HG03558 (cell line): ENCODE measurements around the gene ADAMTS13.
"Not testable (repeated sequence)": the region's sequence is repeated elsewhere in the genome, so short reads cannot be mapped to it uniquely, and the experiment has no call there.

Experiments
- ATAC-seq: cut with Tn5 transposase; IDR thresholded peaks from one replicate; pipeline ENCODE4 v1.9.1; 2021; ENCODE audit warnings: moderate number of reproducible peaks; ENCODE audit not compliant: unreplicated experiment; ENCODE audit errors: extremely low read depth

ADAMTS13 gene

GRCh38 chr9:133390713-133391112 lies 31.5 kb upstream of the ADAMTS13 start:
- ATAC-seq = no peak

DNA sequence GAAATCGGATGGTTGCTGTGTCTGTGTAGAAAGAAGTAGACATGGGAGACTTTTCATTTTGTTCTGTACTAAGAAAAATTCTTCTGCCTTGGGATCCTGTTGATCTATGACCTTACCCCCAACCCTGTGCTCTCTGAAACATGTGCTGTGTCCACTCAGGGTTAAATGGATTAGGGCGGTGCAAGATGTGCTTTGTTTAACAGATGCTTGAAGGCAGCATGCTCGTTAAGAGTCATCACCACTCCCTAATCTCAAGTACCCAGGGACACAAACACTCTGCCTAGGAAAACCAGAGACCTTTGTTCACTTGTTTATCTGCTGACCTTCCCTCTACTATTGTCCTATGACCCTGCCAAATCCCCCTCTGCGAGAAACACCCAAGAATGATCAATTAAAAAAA lies 30.7 kb upstream of the ADAMTS13 start:
- not testable (repeated sequence) for ATAC-seq

- ATAC-seq = not testable (repeated sequence)
Observed at GRCh38 chr9:133392308-133392707, 29.9 kb upstream of the ADAMTS13 start.

GRCh38 chr9:133393399-133393798 lies 28.8 kb upstream of the ADAMTS13 start:
- ATAC-seq = no peak

DNA sequence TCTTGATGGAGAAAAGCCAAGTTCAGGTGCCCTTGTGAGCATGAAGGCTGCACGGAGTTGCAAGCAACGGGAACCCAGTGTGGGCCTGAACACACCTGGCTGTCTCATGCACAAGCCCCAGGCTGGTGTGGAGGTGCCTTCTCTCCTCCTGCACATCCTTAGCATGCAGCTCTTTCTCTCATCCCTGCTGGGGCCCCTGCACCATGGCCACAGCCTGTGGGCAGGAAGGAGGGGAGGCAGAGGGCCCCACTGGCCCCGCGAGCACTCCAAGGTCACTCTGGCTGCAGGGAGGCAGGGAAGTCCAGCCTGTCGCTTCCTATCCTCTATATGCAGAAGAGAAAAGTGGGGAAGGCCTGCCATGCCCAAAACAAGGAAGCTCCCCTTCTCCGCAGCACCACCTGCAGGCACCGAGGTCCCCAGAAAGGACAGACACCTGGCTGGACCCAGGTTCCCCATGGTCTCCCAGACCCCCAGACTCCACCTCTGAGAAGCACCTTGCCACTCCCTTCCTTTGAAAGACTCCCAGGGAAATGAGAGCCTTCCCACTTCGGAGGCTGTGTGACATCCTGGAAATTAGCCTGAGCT lies 27.4 kb upstream of the ADAMTS13 start:
- no peak for ATAC-seq

DNA sequence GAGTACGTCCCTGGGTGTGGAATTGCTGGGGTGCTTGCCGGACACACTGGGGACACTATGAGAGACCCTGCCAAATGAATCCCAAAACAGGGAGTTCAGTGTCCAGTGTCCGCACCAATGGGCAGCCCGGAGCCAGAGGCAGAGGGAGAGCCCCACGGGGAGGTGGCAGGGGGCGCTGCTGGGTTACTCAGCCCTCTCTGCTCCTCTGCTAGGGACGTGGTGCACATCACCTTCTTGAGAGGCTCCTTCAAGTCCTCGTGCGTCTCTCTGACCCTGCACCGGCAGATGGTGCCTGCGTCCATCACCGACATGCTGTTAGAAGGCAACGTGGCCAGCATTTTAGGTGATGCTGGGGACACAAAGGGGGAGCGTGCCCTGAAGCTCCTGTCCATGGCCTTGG lies 25.2 kb upstream of the ADAMTS13 start:
- no peak for ATAC-seq

GRCh38 chr9:133397370-133397769 lies 24.8 kb upstream of the ADAMTS13 start:
- ATAC-seq = no peak

DNA sequence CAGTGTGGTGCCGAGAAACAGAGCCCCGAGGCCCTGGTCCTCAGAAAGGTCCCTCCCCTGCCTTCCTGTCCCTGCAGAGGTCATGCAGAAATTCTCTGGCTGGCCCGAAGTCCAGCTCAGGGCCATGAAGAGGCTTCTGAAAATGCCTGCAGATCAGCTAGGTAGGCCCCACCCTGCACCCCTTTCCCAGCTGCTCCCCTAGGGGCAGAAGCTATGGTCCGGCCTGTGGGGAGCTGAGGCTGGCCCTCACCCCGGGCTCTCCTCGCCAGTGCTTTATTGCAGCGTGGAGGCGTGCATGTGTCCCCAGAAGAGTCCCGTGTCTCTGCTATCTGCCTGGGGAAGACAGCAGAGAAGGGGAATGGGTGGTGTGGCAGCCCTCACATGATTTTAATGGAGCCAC lies 24.3 kb upstream of the ADAMTS13 start:
- ATAC-seq = no peak

DNA sequence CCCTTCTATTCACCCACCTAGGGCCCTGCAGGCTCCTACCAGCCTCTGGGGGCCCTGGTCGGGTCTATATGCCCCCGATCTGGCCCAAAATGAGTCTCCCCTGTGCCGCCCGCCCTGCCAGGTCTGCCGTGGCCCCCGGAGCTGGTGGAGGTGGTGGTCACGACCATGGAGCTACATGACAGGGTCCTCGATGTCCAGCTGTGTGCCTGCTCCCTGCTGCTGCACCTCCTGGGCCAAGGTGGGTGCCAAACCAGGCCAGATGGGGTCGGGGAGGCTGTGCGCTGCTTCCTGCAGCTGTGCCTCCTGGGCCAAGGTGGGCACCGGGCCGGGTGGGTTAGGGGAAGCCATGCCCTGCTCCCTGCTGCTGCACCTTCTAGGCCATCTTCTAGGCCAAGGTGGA lies 21.9 kb upstream of the ADAMTS13 start:
- no peak for ATAC-seq

- ATAC-seq = no peak
Observed at GRCh38 chr9:133401588-133401987, 20.6 kb upstream of the ADAMTS13 start.

DNA sequence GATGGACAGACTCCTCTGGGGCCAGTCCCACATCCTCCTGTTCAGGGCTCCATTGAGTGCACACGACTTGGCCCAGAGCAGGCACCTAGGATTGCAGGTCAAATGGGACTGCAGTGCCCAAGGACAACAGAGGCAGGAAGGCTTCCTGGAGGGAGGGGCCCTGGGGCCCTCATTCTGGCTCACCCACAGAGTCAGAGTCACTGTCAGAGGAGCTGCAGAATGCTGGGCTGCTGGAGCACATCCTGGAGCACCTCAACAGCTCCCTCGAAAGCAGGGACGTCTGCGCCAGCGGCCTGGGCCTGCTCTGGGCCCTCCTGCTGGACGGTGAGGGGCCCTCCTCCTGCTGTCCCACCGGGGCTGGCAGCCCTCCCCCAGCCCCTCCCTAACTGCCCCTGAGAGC lies 19.5 kb upstream of the ADAMTS13 start:
- no peak for ATAC-seq

GRCh38 chr9:133403766-133404453 lies 18.3 kb upstream of the ADAMTS13 start:
- ATAC-seq = no peak

DNA sequence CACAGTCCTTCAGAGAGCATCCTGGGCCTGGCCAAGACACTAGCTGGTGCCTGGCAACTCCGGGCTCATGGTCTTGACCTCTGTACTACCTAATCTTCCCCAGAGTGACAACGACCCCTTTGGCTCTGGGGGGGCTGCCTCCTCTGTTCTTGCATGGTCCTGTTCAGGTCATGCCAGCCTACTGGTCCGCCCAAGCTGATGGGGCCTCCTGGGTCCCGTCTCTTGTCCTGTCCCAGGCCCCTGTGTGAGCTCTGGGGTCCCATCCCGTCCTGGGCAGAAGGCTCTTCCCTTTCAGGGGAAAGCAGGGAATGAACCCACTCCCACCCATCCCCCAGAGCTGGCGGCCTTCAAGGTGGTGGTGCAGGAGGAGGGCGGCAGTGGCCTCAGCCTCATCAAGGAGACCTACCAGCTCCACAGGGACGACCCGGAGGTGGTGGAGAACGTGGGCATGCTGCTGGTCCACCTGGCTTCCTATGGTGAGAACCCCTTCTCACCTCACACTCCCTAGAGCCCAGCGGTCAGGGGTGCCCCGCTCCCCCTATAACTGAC lies 17.6 kb upstream of the ADAMTS13 start:
- no peak for ATAC-seq

DNA sequence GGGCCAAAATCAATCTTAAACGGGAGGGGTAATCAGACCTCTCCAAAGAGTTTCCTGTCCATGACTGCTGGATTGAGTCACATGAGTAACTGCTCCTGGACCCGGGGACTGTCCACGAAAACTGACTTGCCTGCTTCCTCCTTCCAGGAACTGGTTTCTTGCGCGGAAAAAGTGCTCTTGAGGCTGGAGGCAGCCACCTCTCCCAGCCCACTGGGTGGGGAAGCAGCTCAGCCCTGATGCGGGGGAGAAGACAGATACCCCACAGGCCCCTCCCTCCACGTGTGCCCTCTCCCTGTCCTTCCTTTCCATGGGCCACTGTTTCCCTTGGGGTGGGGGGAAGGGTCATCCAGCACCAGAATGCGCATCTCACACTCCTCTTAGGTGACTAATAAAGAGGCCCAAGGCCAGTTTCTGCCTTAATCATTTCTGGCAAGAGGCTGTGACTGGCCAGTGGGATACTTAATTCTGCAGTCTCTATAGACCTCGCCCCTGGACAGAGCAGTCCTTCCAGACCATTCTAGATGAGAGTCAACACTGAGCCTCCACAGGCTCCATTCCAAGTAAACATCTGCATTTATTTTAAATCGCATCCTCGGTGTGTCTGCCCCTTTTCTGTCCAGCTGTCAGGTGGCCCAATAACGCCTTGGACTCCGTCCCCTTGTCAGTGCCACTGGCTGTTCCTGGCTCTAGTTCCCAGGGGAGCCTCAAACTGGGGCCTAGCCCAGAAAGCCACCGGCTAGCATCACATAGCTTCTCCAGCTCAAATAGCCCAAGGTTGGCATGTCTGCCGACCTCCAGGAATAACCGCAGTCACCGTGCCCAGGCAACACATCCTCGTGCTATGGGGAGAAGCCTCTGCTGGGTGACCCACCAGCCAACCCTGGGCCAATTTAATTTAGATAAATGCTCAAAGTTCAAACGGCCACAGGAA lies 16.4 kb upstream of the ADAMTS13 start:
- no peak for ATAC-seq

DNA sequence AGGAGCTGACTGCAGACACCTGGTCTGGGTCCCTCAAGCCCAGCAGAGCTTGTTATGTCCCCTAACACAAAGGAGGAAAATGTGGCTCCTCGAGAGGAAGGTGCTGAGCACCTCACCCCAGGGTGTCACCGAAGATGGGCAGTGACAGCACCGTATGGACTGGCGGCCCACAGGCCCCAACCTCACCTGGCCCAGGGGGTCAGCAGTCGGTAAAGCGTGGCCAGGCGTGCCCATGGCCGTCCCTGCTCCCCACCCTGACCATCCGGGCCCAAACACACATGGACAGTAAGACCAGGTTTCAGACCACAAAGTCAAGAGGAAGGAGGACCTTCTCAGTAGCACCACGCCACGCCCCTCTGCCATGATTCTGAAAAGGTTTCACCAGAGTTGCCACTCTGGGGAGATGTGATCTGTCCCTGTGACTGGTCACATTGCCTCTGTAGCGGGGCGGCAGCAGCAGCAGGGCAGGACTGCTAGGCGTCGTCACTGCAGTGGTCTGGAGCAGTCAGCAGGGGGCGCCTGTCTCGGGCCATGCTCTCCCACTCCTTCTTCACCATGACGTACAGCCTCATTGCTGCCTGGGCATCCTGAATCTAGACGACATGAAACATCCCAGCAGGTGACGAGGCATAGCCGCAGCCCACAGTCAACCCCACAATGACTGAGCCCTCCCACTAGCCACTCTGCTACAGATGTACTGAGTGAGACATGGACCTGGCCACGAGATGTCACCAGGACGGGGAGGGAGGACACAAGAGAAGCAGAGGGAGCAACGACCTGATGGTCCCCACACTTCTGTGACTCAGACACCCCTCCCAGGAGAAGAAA lies 15.5 kb upstream of the ADAMTS13 start:
- ATAC-seq = no peak

GRCh38 chr9:133408042-133408441 lies 14.1 kb upstream of the ADAMTS13 start:
- no peak for ATAC-seq

DNA sequence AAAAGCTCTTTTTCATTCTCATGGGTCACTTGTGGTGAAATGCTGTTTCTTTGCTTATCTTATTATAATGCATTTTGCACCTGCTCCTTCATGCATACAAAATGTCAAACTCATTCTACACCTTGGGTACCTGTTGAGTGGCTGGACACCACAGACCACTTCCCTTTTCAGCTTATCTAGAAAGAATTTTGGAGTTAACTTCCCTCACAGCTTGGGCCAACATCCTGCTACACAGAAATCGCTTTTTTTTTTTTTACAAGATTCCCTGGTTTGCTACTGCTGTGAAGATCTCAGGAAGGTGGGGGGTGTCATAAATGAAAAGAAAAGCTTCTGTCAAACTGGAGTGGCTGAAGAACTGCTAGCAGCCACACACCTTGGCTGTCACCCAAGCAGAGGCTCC lies 7.0 kb upstream of the ADAMTS13 start:
- no peak for ATAC-seq

DNA sequence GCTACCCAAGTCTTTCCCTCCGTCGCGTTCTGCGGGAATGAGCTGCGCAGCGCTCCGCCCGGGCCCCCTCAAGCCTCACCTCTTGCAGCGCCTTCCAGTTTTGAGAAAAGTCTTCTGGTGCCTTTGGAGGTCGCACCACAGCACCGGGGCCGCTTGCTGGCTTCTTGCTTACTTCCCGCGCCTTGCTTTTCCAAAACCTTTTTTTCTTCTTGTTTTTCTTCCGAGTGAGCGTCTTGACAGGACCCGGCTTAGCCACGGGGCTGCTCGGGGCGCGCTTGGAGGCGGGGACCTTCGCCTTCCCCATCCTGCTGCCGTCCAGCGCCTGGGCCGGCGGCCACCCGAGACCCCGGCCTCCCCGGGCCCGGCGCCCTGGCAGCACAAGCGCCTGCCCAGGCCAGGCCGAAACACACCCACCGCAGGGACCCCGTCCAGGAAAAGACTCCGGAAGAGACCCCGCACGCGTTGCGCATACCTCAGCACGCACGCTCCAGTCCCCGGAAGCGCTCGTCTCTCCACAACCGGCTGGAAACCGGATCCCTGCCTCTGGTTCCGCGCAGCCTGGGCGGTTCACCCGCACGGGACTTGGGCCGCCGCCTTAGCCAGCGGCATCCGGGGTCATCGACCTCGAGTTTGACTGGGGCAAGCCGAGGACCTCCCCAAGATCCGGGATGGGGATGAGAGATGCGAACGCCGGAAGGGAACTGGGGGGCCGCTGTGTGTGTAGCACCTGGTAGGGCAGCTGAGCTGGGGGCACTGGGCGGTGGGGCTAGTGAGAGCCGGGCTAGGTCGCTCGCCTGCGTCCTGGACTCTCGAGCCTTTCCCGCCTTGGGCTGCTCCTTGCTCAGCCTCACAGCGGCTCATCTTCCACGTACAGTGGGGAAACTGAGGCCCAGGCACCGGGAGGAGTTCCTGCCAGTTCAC lies 4.4 kb upstream of the ADAMTS13 start, which contains the start of gene REXO4:
REXO4 (minus strand) TSS at position 470 of the 921 bp plus-strand sequence; CDS start at position 304, 166 bp downstream.
- peak; percentile 41 for ATAC-seq

- no peak for ATAC-seq
Observed at GRCh38 chr9:133419005-133419404, 3.2 kb upstream of the ADAMTS13 start.
